Measurements from ENCODE around the gene C10orf95.

- TF ChIP-seq CTCF (IDR thresholded peaks at IDR 0.05), result no peak
- TF ChIP-seq POLR2A (IDR thresholded peaks at IDR 0.05), result no peak
Measured at GRCh38 chr10:102432162-102432950, 19.0 kb downstream of the C10orf95 start, which contains the start of gene CUEDC2.
